ENCODE measurements around the gene ITPKC. TPM values are rescaled to one million over a fixed set of nuclear protein-coding genes. Genes with fewer than 3 reads are reported as not detected.
A peak's percentile ranks its signal among the peaks of the same experiment; 100 is the strongest.

The ITPKC gene
- total RNA-seq, 2 experiments from 2014 or later, result 4.8 to 5.2 TPM

DNA sequence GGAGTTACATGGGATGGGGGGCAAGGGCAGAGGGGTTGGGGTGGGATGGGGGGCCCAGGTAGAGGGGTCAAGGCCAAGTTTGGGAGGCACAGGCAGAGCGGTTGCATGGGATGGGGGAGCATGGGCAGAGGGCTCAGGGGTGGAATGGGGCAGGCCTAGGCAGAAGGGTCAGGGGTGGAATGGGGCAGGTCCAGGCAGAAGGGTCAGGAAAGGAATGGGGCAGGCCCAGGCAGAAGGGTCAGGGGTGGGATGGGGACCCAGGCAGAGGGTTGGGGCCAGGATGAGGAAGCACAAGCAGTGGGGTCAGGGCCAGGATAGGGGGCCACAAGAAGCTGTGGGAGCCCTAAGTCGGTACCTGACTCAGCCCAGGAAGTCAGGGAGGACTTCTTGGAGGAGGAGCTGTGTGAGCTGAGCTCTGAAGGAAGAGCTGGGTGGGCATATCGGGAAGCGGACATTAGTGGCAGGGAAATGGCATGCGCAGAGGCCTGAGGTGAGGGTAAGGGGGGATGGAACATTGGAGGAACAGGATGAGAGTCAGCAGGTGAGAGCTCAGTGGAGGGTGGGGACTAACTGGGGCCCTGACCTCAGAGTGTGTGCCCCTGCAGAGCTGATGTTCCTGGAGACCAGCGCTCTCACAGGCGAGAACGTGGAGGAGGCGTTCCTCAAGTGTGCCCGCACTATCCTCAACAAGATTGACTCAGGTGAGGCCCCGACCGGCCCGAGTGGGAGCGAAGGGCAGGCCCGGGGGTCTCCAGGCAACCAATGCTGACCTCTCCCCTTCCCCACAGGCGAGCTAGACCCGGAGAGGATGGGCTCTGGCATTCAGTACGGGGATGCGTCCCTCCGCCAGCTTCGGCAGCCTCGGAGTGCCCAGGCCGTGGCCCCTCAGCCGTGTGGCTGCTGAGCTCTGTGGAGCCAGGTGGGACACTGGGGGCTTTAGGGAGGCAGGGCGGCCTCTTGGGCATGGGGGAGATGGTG is 69.4 kb downstream of the ITPKC start:
- Mint-ChIP-seq H3K27ac (peak overlapping the region; percentile 3), H3K4me1 (ENCODE audit: low read depth) (peaks cover 14% of the 10 kb centered on the region), H3K9me3 (no peaks in the 10 kb centered on the region), H3K27me3 (no peaks in the 10 kb centered on the region), H3K4me3 (no peak overlapping the region), H3K36me3 (ENCODE audit: low read depth) (peaks cover 27% of the 10 kb centered on the region)
- TF ChIP-seq, protein P1, sequence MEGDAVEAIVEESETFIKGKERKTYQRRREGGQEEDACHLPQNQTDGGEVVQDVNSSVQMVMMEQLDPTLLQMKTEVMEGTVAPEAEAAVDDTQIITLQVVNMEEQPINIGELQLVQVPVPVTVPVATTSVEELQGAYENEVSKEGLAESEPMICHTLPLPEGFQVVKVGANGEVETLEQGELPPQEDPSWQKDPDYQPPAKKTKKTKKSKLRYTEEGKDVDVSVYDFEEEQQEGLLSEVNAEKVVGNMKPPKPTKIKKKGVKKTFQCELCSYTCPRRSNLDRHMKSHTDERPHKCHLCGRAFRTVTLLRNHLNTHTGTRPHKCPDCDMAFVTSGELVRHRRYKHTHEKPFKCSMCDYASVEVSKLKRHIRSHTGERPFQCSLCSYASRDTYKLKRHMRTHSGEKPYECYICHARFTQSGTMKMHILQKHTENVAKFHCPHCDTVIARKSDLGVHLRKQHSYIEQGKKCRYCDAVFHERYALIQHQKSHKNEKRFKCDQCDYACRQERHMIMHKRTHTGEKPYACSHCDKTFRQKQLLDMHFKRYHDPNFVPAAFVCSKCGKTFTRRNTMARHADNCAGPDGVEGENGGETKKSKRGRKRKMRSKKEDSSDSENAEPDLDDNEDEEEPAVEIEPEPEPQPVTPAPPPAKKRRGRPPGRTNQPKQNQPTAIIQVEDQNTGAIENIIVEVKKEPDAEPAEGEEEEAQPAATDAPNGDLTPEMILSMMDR (IDR thresholded peaks at IDR 0.05), result no peak
- POLR2A ChIA-PET, result interaction anchor here (1.2 to 2.5 kb wide), 2 partner anchors 8 to 11 kb away, joined by 3 to 6 read pairs; partner anchors contain the start of gene RAB4B
- ATAC-seq (no peak), DNase-seq (no peak)
- CTCF ChIA-PET, result interaction anchor here (1.2 kb wide), 1 partner anchor 9 kb away, joined by 4 read pairs; the partner anchor contains the start of gene RAB4B
- intact Hi-C loops (cut with micrococcal nuclease), result no loop called here

Other genes with a start within 250 kb of the ITPKC start
- gene SHKBP1, start 140.2 kb upstream of the ITPKC start, total RNA-seq, result 10 to 100 TPM; 82.8 to 89.3 TPM
- 100 to 1,000 TPM; 117 to 121 TPM for gene LTBP4, start 115.7 kb upstream of the ITPKC start, total RNA-seq
- gene NUMBL, start 26.5 kb upstream of the ITPKC start, total RNA-seq, result 10 to 100 TPM; 13.7 to 17.7 TPM
- gene COQ8B, start 226 bp upstream of the ITPKC start, total RNA-seq, result 10 to 100 TPM; 23.2 to 24.0 TPM
- 10 to 100 TPM; 12.8 to 14.2 TPM for gene ACTMAP, start 33.4 kb downstream of the ITPKC start, total RNA-seq
- 100 to 1,000 TPM; 260 to 281 TPM for gene SNRPA, start 34.1 kb downstream of the ITPKC start, total RNA-seq
- gene MIA, start 58.4 kb downstream of the ITPKC start, total RNA-seq, result not detected
- 10 to 100 TPM; 39.7 to 42.3 TPM for gene RAB4B, start 61.1 kb downstream of the ITPKC start, total RNA-seq
- 10 to 100 TPM; 87.4 to 90.1 TPM for gene EGLN2, start 82.1 kb downstream of the ITPKC start, total RNA-seq
- under 1 TPM in 1 of 2 experiments, not detected in 1; 0.41 TPM for gene CYP2A6, start 133.3 kb downstream of the ITPKC start, total RNA-seq
- gene CYP2A7, start 165.1 kb downstream of the ITPKC start, total RNA-seq, result not detected